GM18519 (cell line): ENCODE data around the gene KDM4B.

ENCODE experiments used
- ATAC-seq: cut with Tn5 transposase; IDR thresholded peaks from one replicate; pipeline ENCODE4 v1.9.1; 2021; ENCODE audit warnings: mild to moderate bottlenecking, moderate library complexity; ENCODE audit not compliant: unreplicated experiment, low FRiP score

KDM4B gene

GRCh38 chr19:5130371-5131030, 161.6 kb downstream of the KDM4B start:
- ATAC-seq: peak; percentile 30

- peak; percentile 25 for ATAC-seq
Observed at GRCh38 chr19:5131031-5131505, 162.2 kb downstream of the KDM4B start.

- no peak for ATAC-seq
Observed at GRCh38 chr19:5131506-5132205, 162.7 kb downstream of the KDM4B start.

GRCh38 chr19:5132206-5132560, 163.3 kb downstream of the KDM4B start:
- no peak for ATAC-seq

GRCh38 chr19:5132698-5133651, 164.1 kb downstream of the KDM4B start:
- ATAC-seq: no peak

GRCh38 chr19:5133986-5134595, 165.2 kb downstream of the KDM4B start:
- no peak for ATAC-seq

GRCh38 chr19:5134691-5135090, 165.8 kb downstream of the KDM4B start:
- ATAC-seq: no peak

GRCh38 chr19:5136073-5136855, 167.4 kb downstream of the KDM4B start:
- ATAC-seq: no peak

GRCh38 chr19:5137114-5137513, 168.2 kb downstream of the KDM4B start:
- no peak for ATAC-seq

GRCh38 chr19:5137571-5138124, 168.7 kb downstream of the KDM4B start:
- no peak for ATAC-seq

- peak; percentile 65 for ATAC-seq
Observed at GRCh38 chr19:5138606-5139582, 170.0 kb downstream of the KDM4B start.

- ATAC-seq: no peak
Observed at GRCh38 chr19:5139583-5140325, 170.8 kb downstream of the KDM4B start.

GRCh38 chr19:5141129-5141849, 172.4 kb downstream of the KDM4B start:
- ATAC-seq: no peak

- ATAC-seq: no peak
Observed at GRCh38 chr19:5141850-5142724, 173.2 kb downstream of the KDM4B start.

GRCh38 chr19:5142725-5143097, 173.8 kb downstream of the KDM4B start:
- ATAC-seq: no peak
